B cell (primary cell): ENCODE data around the gene S100A4. TPM values are rescaled to one million over a fixed set of nuclear protein-coding genes. Genes with fewer than 3 reads are reported as not detected.

Experiments used
- ATAC-seq: fragments of 200-7000 bp; cut with Tn5 transposase; one replicate; pipeline ENCODE4 v1.10.0; 2021; ENCODE audit warnings: low read depth, mild to moderate bottlenecking, moderate number of reproducible peaks, moderate library complexity
- CTCF ChIA-PET: fragments of 350-600 bp; sonication (Branson Sonifier 250); formaldehyde crosslinking; loops from one replicate; lab custom pipeline; 2021; ENCODE audit warnings: antibody characterized with exemption, inconsistent platforms; lab: Charles Lee
- POLR2A ChIA-PET: fragments of 350-600 bp; sonication (Branson Sonifier 250); formaldehyde crosslinking; loops from one replicate; lab custom pipeline; 2021; ENCODE audit warnings: antibody characterized with exemption; lab: Charles Lee
- DNase-seq: peaks from one replicate; pipeline ENCODE4 v3.0.0; 2013
- H2AFZ ChIP-seq: 2 replicates; pipeline ENCODE4 v1.6.1; 2012; ENCODE audit warnings: mild to moderate bottlenecking, low read depth, low read length; ENCODE audit not compliant: insufficient read depth, poor library complexity, severe bottlenecking
- H3K27ac ChIP-seq, 2 donors: 1 replicate in 1 of 2; 2 replicates in 1 of 2; pipeline ENCODE4 v1.5.1; 2012 to 2013; ENCODE audit warnings: low read length in 2 of 2, mild to moderate bottlenecking in 2 of 2, moderate library complexity in 1 of 2
- H3K27me3 ChIP-seq, 4 experiments: fragments of 200-600 bp in 1 of 4; sonication (generic) in 1 of 4; replicated peaks in 1 of 4; 1 replicate in 2 of 4; 2 replicates in 2 of 4; pipeline versions ENCODE4 v1.6.1 to v1.7.0; 2013 to 2016; ENCODE audit warnings: low read length in 3 of 4, mild to moderate bottlenecking in 2 of 4, mixed read lengths in 1 of 4, moderate library complexity in 1 of 4; ENCODE audit not compliant: insufficient read depth in 4 of 4, control insufficient read depth in 3 of 4; ENCODE audit errors: control extremely low read depth in 1 of 4
- H3K36me3 ChIP-seq, 2 experiments: replicated peaks in 1 of 2; 1 replicate in 1 of 2; 2 replicates in 1 of 2; pipeline versions ENCODE4 v1.6.1 to v1.7.1; 2013; ENCODE audit warnings: low read length in 1 of 2; ENCODE audit not compliant: insufficient read depth in 2 of 2, control insufficient read depth in 1 of 2; ENCODE audit errors: control extremely low read depth in 1 of 2, extremely low read depth in 1 of 2
- H3K4me1 ChIP-seq, 2 donors: fragments of 200-600 bp in 1 of 2; sonication (generic) in 1 of 2; 1 replicate in 1 of 2; 2 replicates in 1 of 2; pipeline versions ENCODE4 v1.5.1 to v1.6.1; 2013 to 2017; ENCODE audit warnings: low read length in 2 of 2; ENCODE audit not compliant: control insufficient read depth in 2 of 2, insufficient read depth in 2 of 2
- H3K4me2 ChIP-seq: replicated peaks from 2 replicates; pipeline ENCODE3; 2012; ENCODE audit warnings: mild to moderate bottlenecking, low read depth, low read length; ENCODE audit not compliant: poor library complexity, severe bottlenecking
- H3K4me3 ChIP-seq, 5 experiments: fragments of 200-600 bp in 1 of 5; sonication (generic) in 1 of 5; 1 replicate in 3 of 5; 2 replicates in 2 of 5; pipeline versions ENCODE4 v1.5.1 to v1.7.0; 2011 to 2016; ENCODE audit warnings: low read length in 4 of 5, mild to moderate bottlenecking in 4 of 5, low read depth in 2 of 5, control low read depth in 1 of 5, moderate library complexity in 1 of 5; ENCODE audit not compliant: insufficient read depth in 1 of 5; ENCODE audit errors: control extremely low read depth in 1 of 5, extremely low read depth in 1 of 5
- H3K79me2 ChIP-seq: fragments of 200-600 bp; sonication (generic); one replicate; pipeline ENCODE4 v1.6.0; 2016; ENCODE audit warnings: low read length; ENCODE audit not compliant: control insufficient read depth, insufficient read depth
- H3K9ac ChIP-seq: fragments of 200-600 bp; sonication (generic); 2 replicates; pipeline ENCODE4 v1.6.1; 2017; ENCODE audit warnings: mild to moderate bottlenecking, low read length, moderate library complexity
- H3K9me3 ChIP-seq, 3 donors: one replicate each; pipeline versions ENCODE4 v1.6.1 to v1.7.1; 2013; ENCODE audit warnings: low read length in 2 of 3; ENCODE audit not compliant: control insufficient read depth in 2 of 3, insufficient read depth in 1 of 3; ENCODE audit errors: control extremely low read depth in 1 of 3
- H4K20me1 ChIP-seq: 2 replicates; pipeline ENCODE4 v1.6.0; 2012; ENCODE audit warnings: mild to moderate bottlenecking, low read length; ENCODE audit not compliant: insufficient read depth, control insufficient read depth, poor library complexity, severe bottlenecking
- H3K27ac Mint-ChIP-seq: one replicate; pipeline ENCODE4 v1.8.0; 2021; ENCODE audit warnings: mixed read lengths
- H3K27me3 Mint-ChIP-seq: one replicate; pipeline ENCODE4 v1.8.0; 2021; ENCODE audit warnings: mixed read lengths
- H3K4me1 Mint-ChIP-seq: one replicate; pipeline ENCODE4 v1.8.0; 2021; ENCODE audit warnings: mixed read lengths
- H3K4me3 Mint-ChIP-seq: one replicate; pipeline ENCODE4 v1.8.0; 2021; ENCODE audit warnings: mixed read lengths
- H3K9me3 Mint-ChIP-seq: one replicate; pipeline ENCODE4 v1.8.0; 2022; ENCODE audit warnings: mixed read lengths; ENCODE audit not compliant: insufficient read depth
- CTCF ChIP-seq: fragments of 200-600 bp; IDR thresholded peaks from one replicate; pipeline ENCODE4 v1.8.0; 2022; ENCODE audit warnings: antibody characterized with exemption, mild to moderate bottlenecking
- EZH2 ChIP-seq: IDR thresholded peaks from 2 replicates; pipeline ENCODE4 v1.6.1; 2012; ENCODE audit warnings: borderline replicate concordance, low read depth, mild to moderate bottlenecking, moderate library complexity, low read length; ENCODE audit not compliant: insufficient read depth, poor library complexity, severe bottlenecking
- WGBS: methylation state at CpG from one replicate; pipeline ENCODE4 v1.1.5; 2013; ENCODE audit warnings: missing lambda C conversion rate; ENCODE audit not compliant: insufficient coverage; 5-methylcytosine and 5-hydroxymethylcytosine counted together
- intact Hi-C: fragments of 100-400 bp; cut with micrococcal nuclease; formaldehyde crosslinking; loops from one replicate; pipeline ENCODE4 v1.10.0; 2022
- polyA plus RNA-seq: library from polyadenylated mRNA; depleted of rRNA; stranded (reverse); fragments of >200 nt; gene quantifications from 2 replicates; pipeline ENCODE4 v1.2.3, GENCODE V29; 2012
- total RNA-seq, 2 donors: library from RNA; stranded (reverse); fragments of 120-200 nt in 1 of 2; gene quantifications; 1 replicate in 1 of 2; 2 replicates in 1 of 2; pipeline versions ENCODE4 v1.2.3 to v1.2.4, GENCODE V29; 2013 to 2022

The S100A4 gene
- total and polyA plus RNA-seq, 2 donors (not counting 1 experiment from before 2014, with no cell fraction given), result 62.7 to 150 TPM

- no peak overlapping the region for H3K9ac ChIP-seq
- POLR2A ChIA-PET, result no interaction called here
Measured at GRCh38 chr1:153509036-153509435, 36.6 kb downstream of the S100A4 start.

More at GRCh38 chr1:153509036-153509435, 36.6 kb downstream of the S100A4 start:
- CTCF ChIA-PET, result interaction anchor here (0.7 to 11.1 kb wide), 12 partner anchors 7 to 264 kb away, joined by 3 to 227 read pairs (median 8); partner anchors contain the start of gene S100A2
- Mint-ChIP-seq H3K4me1 (no peaks in the 10 kb centered on the region), H3K4me3 (no peak overlapping the region), H3K9me3 (no peaks in the 10 kb centered on the region), H3K27ac (no peak overlapping the region), H3K27me3 (peaks cover 3% of the 10 kb centered on the region)
- intact Hi-C loops, result no loop called here
- H2AFZ ChIP-seq, result no peak overlapping the region
- H3K4me3 ChIP-seq, result no peak overlapping the region
- H3K4me2 ChIP-seq, result no peak overlapping the region
- no peak overlapping the region for H3K27ac ChIP-seq
- WGBS, result 94% methylated on average over 3 of the region's 3 CpGs
- no peaks in the 10 kb centered on the region for H3K4me1 ChIP-seq
- no peaks in the 10 kb centered on the region for H3K36me3 ChIP-seq
- DNase-seq (no peak), ATAC-seq (no peak)
- H4K20me1 ChIP-seq, result no peaks in the 10 kb centered on the region
- H3K9me3 ChIP-seq, result no peaks in the 10 kb centered on the region
- TF ChIP-seq EZH2 (no peak), CTCF (no peak)
- H3K27me3 ChIP-seq, result no peaks in the 10 kb centered on the region
- no peaks in the 10 kb centered on the region for H3K79me2 ChIP-seq
